IMR-90 (cell line): Measurements from ENCODE around the gene HACD2. TPM values are rescaled to one million over a fixed set of nuclear protein-coding genes. Genes with fewer than 3 reads are reported as not detected.

Experiments
- ATAC-seq: fragments of 200-7000 bp; cut with Tn5 transposase; 2 replicates; pipeline ENCODE4 v1.9.1; 2020; ENCODE audit warnings: low read depth, mild to moderate bottlenecking, moderate library complexity
- BruUV-seq: library from RNA; stranded (reverse); fragments of 400-500 nt; replicated peaks from 2 replicates; lab custom pipeline; 2021; lab: Mats Ljungman, UMichigan
- CTCF ChIA-PET: fragments of 300-600 bp; formaldehyde crosslinking; extraction: SDS; loops from one replicate; lab custom pipeline; 2021; ENCODE audit warnings: antibody characterized with exemption; lab: Yijun Ruan, JAX
- POLR2A ChIA-PET: fragments of 300-600 bp; sonication (Branson Sonifier 250); formaldehyde crosslinking; loops from one replicate; lab custom pipeline; 2022; ENCODE audit warnings: antibody characterized with exemption; ENCODE audit not compliant: unreplicated experiment; lab: Charles Lee
- DNase-seq: peaks from one replicate; pipeline ENCODE4 v3.0.0; 2013
- H2AFZ ChIP-seq: replicated peaks from 2 replicates; pipeline ENCODE3; 2013; ENCODE audit warnings: low read length, mild to moderate bottlenecking; ENCODE audit not compliant: poor library complexity
- H2AK5ac ChIP-seq: 2 replicates; pipeline ENCODE4 v1.6.1; 2013; ENCODE audit warnings: low read depth, low read length, inconsistent platforms
- H2AK9ac ChIP-seq: replicated peaks from 2 replicates; pipeline ENCODE3; 2013; ENCODE audit warnings: mild to moderate bottlenecking, low read depth, low read length, moderate library complexity; ENCODE audit not compliant: poor library complexity
- H2BK120ac ChIP-seq: 2 replicates; pipeline ENCODE4 v1.6.1; 2013; ENCODE audit warnings: low read depth, low read length, inconsistent platforms
- H2BK15ac ChIP-seq: 3 replicates; pipeline ENCODE4 v1.6.1; 2013; ENCODE audit warnings: low read depth, low read length, inconsistent platforms
- H2BK20ac ChIP-seq: 2 replicates; pipeline ENCODE4 v1.6.1; 2013; ENCODE audit warnings: low read depth, mild to moderate bottlenecking, inconsistent platforms, low read length, moderate library complexity
- H2BK5ac ChIP-seq: 2 replicates; pipeline ENCODE4 v1.6.1; 2013; ENCODE audit warnings: mild to moderate bottlenecking, low read depth, low read length, inconsistent platforms; ENCODE audit not compliant: poor library complexity, severe bottlenecking
- H3K14ac ChIP-seq: replicated peaks from 2 replicates; pipeline ENCODE4 v1.6.1; 2013; ENCODE audit warnings: low read depth, low read length, inconsistent platforms
- H3K18ac ChIP-seq: 2 replicates; pipeline ENCODE4 v1.6.1; 2013; ENCODE audit warnings: low read depth, low read length, control low read depth
- H3K23ac ChIP-seq: 2 replicates; pipeline ENCODE4 v1.6.1; 2013; ENCODE audit warnings: low read depth, low read length, inconsistent platforms
- H3K27ac ChIP-seq: 2 replicates; pipeline ENCODE4 v1.5.1; 2013; ENCODE audit warnings: mild to moderate bottlenecking, control low read depth, low read length; ENCODE audit not compliant: insufficient read depth
- H3K27me3 ChIP-seq: 2 replicates; pipeline ENCODE4 v1.6.1; 2013; ENCODE audit warnings: low read length; ENCODE audit not compliant: control insufficient read depth, insufficient read depth
- H3K36me3 ChIP-seq: 2 replicates; pipeline ENCODE4 v1.6.1; 2013; ENCODE audit warnings: low read length, mixed read lengths; ENCODE audit not compliant: control insufficient read depth, insufficient read depth
- H3K4ac ChIP-seq: 2 replicates; pipeline ENCODE4 v1.6.1; 2013; ENCODE audit warnings: low read depth, low read length, inconsistent platforms
- H3K4me1 ChIP-seq: 2 replicates; pipeline ENCODE4 v1.6.1; 2013; ENCODE audit warnings: low read length, mixed read lengths; ENCODE audit not compliant: control insufficient read depth, insufficient read depth
- H3K4me2 ChIP-seq: 2 replicates; pipeline ENCODE4 v1.6.1; 2013; ENCODE audit warnings: low read depth, mild to moderate bottlenecking, control low read depth, low read length, moderate library complexity
- H3K4me3 ChIP-seq: 2 replicates; pipeline ENCODE4 v1.5.1; 2013; ENCODE audit warnings: low read depth, mild to moderate bottlenecking, control low read depth, low read length, moderate library complexity; ENCODE audit not compliant: insufficient read depth
- H3K56ac ChIP-seq: 2 replicates; pipeline ENCODE4 v1.6.1; 2013; ENCODE audit warnings: low read length, inconsistent platforms; ENCODE audit not compliant: insufficient read depth; ENCODE audit errors: extremely low read depth
- H3K79me1 ChIP-seq, 2 experiments: 2 replicates each; pipeline ENCODE4 v1.6.1; 2013; ENCODE audit warnings: low read length in 2 of 2, inconsistent platforms in 1 of 2, low read depth in 1 of 2
- H3K9ac ChIP-seq: 2 replicates; pipeline ENCODE4 v1.6.1; 2013; ENCODE audit warnings: low read depth, low read length, control low read depth
- H3K9me1 ChIP-seq: 2 replicates; pipeline ENCODE4 v1.6.1; 2013; ENCODE audit warnings: low read length, inconsistent platforms; ENCODE audit not compliant: insufficient read depth
- H3K9me3 ChIP-seq: 2 replicates; pipeline ENCODE4 v1.6.1; 2013; ENCODE audit warnings: low read length; ENCODE audit not compliant: control insufficient read depth, insufficient read depth
- H4K20me1 ChIP-seq: 2 replicates; pipeline ENCODE4 v1.6.1; 2013; ENCODE audit warnings: low read length, inconsistent platforms; ENCODE audit not compliant: insufficient read depth
- H4K5ac ChIP-seq: 2 replicates; pipeline ENCODE4 v1.6.1; 2013; ENCODE audit warnings: mild to moderate bottlenecking, low read depth, low read length, control low read depth
- H4K8ac ChIP-seq, 2 experiments: 2 replicates each; pipeline ENCODE4 v1.6.1; 2013; ENCODE audit warnings: low read depth in 2 of 2, low read length in 2 of 2, control low read depth in 1 of 2, inconsistent platforms in 1 of 2
- H4K91ac ChIP-seq: 2 replicates; pipeline ENCODE4 v1.6.1; 2013; ENCODE audit warnings: low read depth, low read length, inconsistent platforms; ENCODE audit not compliant: insufficient read depth
- BHLHE40 ChIP-seq: fragments of 150-350 bp; IDR thresholded peaks from 2 replicates; pipeline ENCODE4 v1.6.1; 2016; ENCODE audit warnings: mild to moderate bottlenecking, low read depth, low read length
- CEBPB ChIP-seq: IDR thresholded peaks from 2 replicates; pipeline ENCODE4 v1.6.1; 2012; ENCODE audit warnings: low read depth, low read length, improper control_type of control experiment
- FOS ChIP-seq: fragments of 150-350 bp; IDR thresholded peaks from 2 replicates; pipeline ENCODE4 v1.6.1; 2016; ENCODE audit warnings: low read depth, low read length
- MAFK ChIP-seq: IDR thresholded peaks from 2 replicates; pipeline ENCODE4 v1.6.1; 2012; ENCODE audit warnings: low read depth, low read length, improper control_type of control experiment
- RAD21 ChIP-seq: IDR thresholded peaks from 2 replicates; pipeline ENCODE4 v1.6.1; 2012; ENCODE audit warnings: low read length, improper control_type of control experiment
- WGBS, 2 experiments: methylation state at CpG; one replicate each; pipeline versions ENCODE4 v1.1.5 to v1.1.7; 2013; ENCODE audit warnings: missing lambda C conversion rate in 2 of 2; ENCODE audit not compliant: insufficient read length in 1 of 2; ENCODE audit errors: extremely low coverage in 2 of 2; 5-methylcytosine and 5-hydroxymethylcytosine counted together
- dilution Hi-C: fragments of 300-500 bp; cut with HindIII; formaldehyde crosslinking; loops from one replicate; pipeline ENCODE4 v1.14.3; 2018; ENCODE audit warnings: low sequenced_read_pairs; ENCODE audit not compliant: unreplicated experiment
- in situ Hi-C: fragments of 300-500 bp; cut with MboI; formaldehyde crosslinking; loops from 3 replicates; pipeline ENCODE4 v1.14.3; 2019; ENCODE audit warnings: low sequenced_read_pairs, inconsistent platforms, mixed read lengths
- intact Hi-C: fragments of 100-400 bp; cut with micrococcal nuclease; formaldehyde crosslinking; loops from 2 replicates; pipeline ENCODE4 v1.10.0; 2022
- polyA plus RNA-seq, 3 experiments: library from polyadenylated mRNA; depleted of rRNA; stranded (reverse); fragments of >200 nt; gene quantifications; 2 replicates each; pipeline ENCODE4 v1.2.3, GENCODE V29; 2012; ENCODE audit warnings: low replicate concordance in 1 of 3
- total RNA-seq: library from RNA; depleted of rRNA; stranded (reverse); fragments of >200 nt; gene quantifications from 2 replicates; pipeline ENCODE4 v1.2.3, GENCODE V29; 2012
- TF ChIP-seq, protein P1 (sequence below): fragments of 150-350 bp; IDR thresholded peaks from 2 replicates; pipeline ENCODE4 v1.6.1; 2016; ENCODE audit warnings: low read depth, mild to moderate bottlenecking, low read length, moderate library complexity, borderline replicate concordance

HACD2 gene
- total and polyA plus RNA-seq, 2 of the 4 experiments (the other 2 are of a cell fraction) = 21.5 to 22.6 TPM

DNA sequence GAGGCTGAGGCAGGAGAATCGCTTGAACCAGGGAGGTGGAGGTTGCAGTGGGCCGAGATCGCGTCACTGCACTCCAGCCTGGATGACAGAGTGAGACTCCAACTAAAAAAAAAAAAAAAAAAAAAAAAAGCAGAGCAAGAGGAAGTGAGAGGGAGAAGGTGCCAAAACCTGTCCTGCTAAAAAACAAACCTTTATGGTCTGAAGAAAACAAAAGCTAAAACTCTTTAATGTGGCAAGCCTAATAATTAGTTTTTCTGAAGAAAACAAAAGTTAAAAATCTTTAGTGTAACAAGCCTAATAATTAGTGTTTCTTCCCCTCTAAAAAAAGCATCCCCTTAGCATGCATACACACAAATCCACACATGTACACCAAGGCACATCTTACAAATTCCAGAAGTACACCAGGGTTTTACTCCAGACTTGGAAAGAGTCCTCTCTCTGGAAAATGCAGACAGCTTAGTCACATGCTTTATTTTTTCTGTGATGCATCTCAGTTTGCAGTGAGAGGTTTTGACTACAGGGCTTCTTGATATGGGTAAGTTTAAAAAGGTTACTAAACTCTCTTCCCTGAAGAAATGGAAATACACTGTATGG lies 65.9 kb downstream of the HACD2 start:
- Histone ChIP-seq H3K79me1 (peaks cover 0 to 11% of the 10 kb centered on the region in 2 experiments; a peak in 3 of 4 replicates), H3K36me3 (peaks cover 5% of the 10 kb centered on the region), H2AK5ac (no peak overlapping the region), H2AK9ac (no peak overlapping the region), H3K9ac (no peak overlapping the region), H3K27ac (no peak overlapping the region), H4K91ac (no peak overlapping the region), H3K27me3 (no peaks in the 10 kb centered on the region), H3K9me1 (peaks cover 4% of the 10 kb centered on the region; the same call in 1 of the 2 replicates), H2AFZ (no peak overlapping the region), H3K4ac (no peak overlapping the region), H3K56ac (no peak overlapping the region), H3K9me3 (no peaks in the 10 kb centered on the region), H2BK5ac (no peak overlapping the region), H2BK120ac (no peak overlapping the region), H3K4me1 (no peaks in the 10 kb centered on the region), H2BK15ac (no peak overlapping the region), H3K4me2 (no peak overlapping the region), H3K14ac (no peak overlapping the region), H4K20me1 (no peaks in the 10 kb centered on the region), H3K4me3 (no peak overlapping the region), H3K18ac (no peak overlapping the region), H4K5ac (no peak overlapping the region), H3K23ac (no peak overlapping the region), H4K8ac (no peak overlapping the region), H2BK20ac (no peak overlapping the region)
- no CpG with 5 or more reads among the region's 4 CpGs for WGBS, 2 experiments
- ATAC-seq = no peak
- in situ Hi-C loops = no loop called here
- dilution Hi-C loops = no loop called here
- intact Hi-C loops = no loop called here
- ChIA-PET POLR2A (interaction anchor here (0.7 kb wide), 1 partner anchor 90 kb away, joined by 7 read pairs; no protein-coding TSS in a partner anchor), CTCF (interaction anchor here (0.6 kb wide), 1 partner anchor 8 kb away, joined by 3 read pairs; no protein-coding TSS in a partner anchor)
- DNase-seq = peak; percentile 21
- BruUV-seq = no TSS peak
- TF ChIP-seq BHLHE40 (no peak), RAD21 (no peak), FOS (no peak), CEBPB (no peak), MAFK (no peak)
- TF ChIP-seq, protein P1, sequence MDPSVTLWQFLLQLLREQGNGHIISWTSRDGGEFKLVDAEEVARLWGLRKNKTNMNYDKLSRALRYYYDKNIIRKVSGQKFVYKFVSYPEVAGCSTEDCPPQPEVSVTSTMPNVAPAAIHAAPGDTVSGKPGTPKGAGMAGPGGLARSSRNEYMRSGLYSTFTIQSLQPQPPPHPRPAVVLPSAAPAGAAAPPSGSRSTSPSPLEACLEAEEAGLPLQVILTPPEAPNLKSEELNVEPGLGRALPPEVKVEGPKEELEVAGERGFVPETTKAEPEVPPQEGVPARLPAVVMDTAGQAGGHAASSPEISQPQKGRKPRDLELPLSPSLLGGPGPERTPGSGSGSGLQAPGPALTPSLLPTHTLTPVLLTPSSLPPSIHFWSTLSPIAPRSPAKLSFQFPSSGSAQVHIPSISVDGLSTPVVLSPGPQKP = no peak
